Activated CD4-positive, alpha-beta T cell treated with anti-CD3 and anti-CD28 coated beads, Interleukin-2, amount 10 ng/mL, durations not matched to agents 7 days and 5 days (primary cell): ENCODE measurements around the gene PIGB. TPM values are rescaled to one million over a fixed set of nuclear protein-coding genes. Genes with fewer than 3 reads are reported as not detected.

Experiments
- CTCF ChIA-PET: fragments of 350-600 bp; sonication (Branson Sonifier 250); formaldehyde crosslinking; loops from one replicate; lab custom pipeline; 2021; ENCODE audit warnings: antibody characterized with exemption; lab: Charles Lee
- POLR2A ChIA-PET: fragments of 350-600 bp; sonication (Branson Sonifier 250); formaldehyde crosslinking; loops from one replicate; lab custom pipeline; 2021; ENCODE audit warnings: antibody characterized with exemption; lab: Charles Lee
- DNase-seq: peaks from one replicate; pipeline ENCODE4 v3.0.0-alpha.2; 2020
- H3K27ac Mint-ChIP-seq: one replicate; pipeline ENCODE4 v1.8.0; 2021; ENCODE audit warnings: mild to moderate bottlenecking, moderate library complexity, mixed read lengths
- H3K27me3 Mint-ChIP-seq: one replicate; pipeline ENCODE4 v1.8.0; 2021; ENCODE audit warnings: mixed read lengths
- H3K36me3 Mint-ChIP-seq: one replicate; pipeline ENCODE4 v1.8.0; 2021; ENCODE audit warnings: low read depth, mixed read lengths
- H3K4me1 Mint-ChIP-seq: one replicate; pipeline ENCODE4 v1.8.0; 2021; ENCODE audit warnings: mixed read lengths
- H3K4me3 Mint-ChIP-seq: one replicate; pipeline ENCODE4 v1.8.0; 2021; ENCODE audit warnings: mild to moderate bottlenecking, moderate library complexity, mixed read lengths
- H3K9me3 Mint-ChIP-seq: one replicate; pipeline ENCODE4 v1.8.0; 2021; ENCODE audit warnings: mixed read lengths
- total RNA-seq, 2 experiments: library from RNA; stranded (reverse); gene quantifications; one replicate each; pipeline ENCODE4 v1.2.3, GENCODE V29; 2021

The PIGB gene
- total RNA-seq, 2 experiments from 2014 or later, result 22.2 to 23.4 TPM

DNA sequence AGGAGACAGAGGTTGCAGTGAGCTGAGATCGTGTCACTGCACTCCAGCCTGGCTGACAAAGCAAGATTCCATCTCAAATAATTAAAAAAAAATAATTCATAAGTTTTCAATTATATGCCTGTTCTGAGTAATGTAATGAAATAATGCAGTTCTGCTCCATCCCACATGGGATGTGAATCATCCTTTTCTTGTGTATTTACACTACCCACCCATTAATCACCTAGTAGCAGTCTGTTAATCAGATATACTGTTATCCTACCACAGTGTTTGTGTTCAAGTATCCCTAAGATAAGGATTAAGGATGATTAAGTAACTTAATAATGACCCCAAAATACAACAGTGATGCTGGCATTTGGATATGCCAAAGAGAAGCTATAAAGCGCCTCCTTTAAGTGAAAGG, 38.8 kb downstream of the PIGB start:
- POLR2A ChIA-PET, result no interaction called here
- H3K27me3 Mint-ChIP-seq, result no peaks in the 10 kb centered on the region

GRCh38 chr15:55358471-55358870, 39.4 kb downstream of the PIGB start:
- CTCF ChIA-PET, result no interaction called here
- no peak for DNase-seq
- POLR2A ChIA-PET, result no interaction called here
- Mint-ChIP-seq H3K27ac (no peak overlapping the region), H3K36me3 (peaks cover 12% of the 10 kb centered on the region), H3K27me3 (no peaks in the 10 kb centered on the region), H3K4me1 (no peaks in the 10 kb centered on the region), H3K9me3 (no peaks in the 10 kb centered on the region), H3K4me3 (no peak overlapping the region)

More for the DNA sequence above, 38.8 kb downstream of the PIGB start:
- Mint-ChIP-seq H3K4me1 (no peaks in the 10 kb centered on the region), H3K36me3 (peaks cover 12% of the 10 kb centered on the region), H3K27ac (no peak overlapping the region), H3K4me3 (no peak overlapping the region), H3K9me3 (no peaks in the 10 kb centered on the region)
- CTCF ChIA-PET, result no interaction called here
- no peak for DNase-seq

- H3K9me3 Mint-ChIP-seq, result no peaks in the 10 kb centered on the region
- H3K27me3 Mint-ChIP-seq, result no peaks in the 10 kb centered on the region
- ChIA-PET CTCF (no interaction called here), POLR2A (no interaction called here)
- no peak overlapping the region for H3K27ac Mint-ChIP-seq
- H3K4me1 Mint-ChIP-seq, result no peaks in the 10 kb centered on the region
- H3K36me3 Mint-ChIP-seq, result peaks cover 10% of the 10 kb centered on the region
- no peak overlapping the region for H3K4me3 Mint-ChIP-seq
- no peak for DNase-seq
Observed at GRCh38 chr15:55360256-55360655, 41.2 kb downstream of the PIGB start.

- Mint-ChIP-seq H3K27ac (no peak overlapping the region), H3K36me3 (peaks cover 9% of the 10 kb centered on the region), H3K27me3 (no peaks in the 10 kb centered on the region), H3K9me3 (no peaks in the 10 kb centered on the region), H3K4me3 (no peak overlapping the region), H3K4me1 (no peaks in the 10 kb centered on the region)
- POLR2A ChIA-PET, result no interaction called here
- CTCF ChIA-PET, result interaction anchor here (0.9 kb wide), 1 partner anchor 20 kb away, joined by 3 read pairs; no protein-coding TSS in a partner anchor
- DNase-seq, result no peak
Observed at GRCh38 chr15:55361048-55361447, 42.0 kb downstream of the PIGB start.

GRCh38 chr15:55362641-55363040, 43.6 kb downstream of the PIGB start:
- H3K27me3 Mint-ChIP-seq, result no peaks in the 10 kb centered on the region
- no peaks in the 10 kb centered on the region for H3K4me1 Mint-ChIP-seq
- no peak overlapping the region for H3K27ac Mint-ChIP-seq
- ChIA-PET CTCF (no interaction called here), POLR2A (no interaction called here)
- H3K36me3 Mint-ChIP-seq, result no peaks in the 10 kb centered on the region
- H3K9me3 Mint-ChIP-seq, result no peaks in the 10 kb centered on the region
- H3K4me3 Mint-ChIP-seq, result no peak overlapping the region
- DNase-seq, result no peak

- ChIA-PET POLR2A (no interaction called here), CTCF (no interaction called here)
- H3K27ac Mint-ChIP-seq, result no peak overlapping the region
- H3K27me3 Mint-ChIP-seq, result no peaks in the 10 kb centered on the region
- H3K4me3 Mint-ChIP-seq, result no peak overlapping the region
- no peaks in the 10 kb centered on the region for H3K9me3 Mint-ChIP-seq
- H3K4me1 Mint-ChIP-seq, result no peaks in the 10 kb centered on the region
- H3K36me3 Mint-ChIP-seq, result no peaks in the 10 kb centered on the region
- no peak for DNase-seq
Observed at GRCh38 chr15:55366981-55367380, 48.0 kb downstream of the PIGB start.

DNA sequence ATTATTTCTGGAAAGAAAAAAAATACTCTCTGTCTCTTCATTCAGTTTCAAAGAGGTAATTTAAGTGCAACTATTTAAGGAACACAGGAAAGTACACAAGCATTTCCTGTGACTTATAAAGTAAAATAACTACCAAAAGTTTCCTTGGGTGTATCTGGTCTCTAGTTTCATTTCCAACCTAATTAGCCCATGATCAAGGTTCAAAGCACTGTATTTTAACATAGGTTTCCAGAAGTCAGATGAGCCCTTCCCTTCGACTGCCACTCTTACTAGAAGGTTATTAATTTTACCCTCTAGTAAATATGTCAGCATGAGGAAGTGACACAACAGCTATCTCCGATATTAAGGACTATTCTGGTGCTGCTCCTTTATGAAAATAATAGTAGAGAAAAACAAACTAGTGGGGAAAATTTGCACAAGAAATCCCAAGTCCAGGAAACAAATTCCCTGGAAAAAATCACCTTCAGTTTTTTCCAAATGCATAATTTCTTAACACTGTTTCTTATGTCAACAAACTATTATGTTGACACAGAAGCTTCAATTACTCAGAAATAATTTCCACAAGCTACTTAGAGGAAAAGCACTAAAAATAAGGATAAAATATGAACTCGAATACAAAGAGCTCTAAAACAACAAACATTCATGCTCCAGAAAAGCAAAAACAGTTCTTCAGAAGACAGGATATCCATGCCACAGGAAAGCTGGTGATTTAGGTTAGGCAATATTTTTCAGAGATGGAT, 53.8 kb downstream of the PIGB start:
- Mint-ChIP-seq H3K27me3 (no peaks in the 10 kb centered on the region), H3K27ac (no peak overlapping the region), H3K4me1 (peaks cover 9% of the 10 kb centered on the region), H3K36me3 (no peaks in the 10 kb centered on the region), H3K4me3 (no peak overlapping the region), H3K9me3 (no peaks in the 10 kb centered on the region)
- ChIA-PET POLR2A (no interaction called here), CTCF (no interaction called here)
- DNase-seq, result no peak

DNA sequence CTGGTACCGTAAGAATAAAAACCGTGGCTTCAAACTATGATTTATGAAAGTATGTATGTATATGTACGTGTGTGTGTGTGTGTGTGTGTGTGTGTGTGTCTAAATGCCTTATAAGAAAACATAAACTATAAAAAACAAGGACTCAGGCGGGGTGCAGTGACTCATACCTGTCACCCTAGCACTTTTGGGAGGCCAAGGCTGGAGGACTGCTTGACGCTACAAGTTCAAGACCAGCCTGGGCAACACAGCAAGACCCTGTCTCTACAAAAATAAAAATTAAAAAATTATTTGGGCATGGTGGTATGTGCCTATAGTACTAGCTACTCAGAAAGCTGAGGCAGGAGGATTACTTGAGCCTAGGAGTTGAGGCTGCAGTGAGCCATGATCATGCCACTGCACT, 60.1 kb downstream of the PIGB start:
- no peak for DNase-seq
- POLR2A ChIA-PET, result no interaction called here

GRCh38 chr15:55381595-55381994, 62.6 kb downstream of the PIGB start:
- H3K4me3 Mint-ChIP-seq, result no peak overlapping the region
- CTCF ChIA-PET, result interaction anchor here (0.6 to 1.4 kb wide), 3 partner anchors 20 to 56 kb away, joined by 3 to 4 read pairs (median 3); no protein-coding TSS in a partner anchor
- no peak for DNase-seq
- no peaks in the 10 kb centered on the region for H3K4me1 Mint-ChIP-seq
- H3K27ac Mint-ChIP-seq, result no peak overlapping the region
- POLR2A ChIA-PET, result no interaction called here
- no peaks in the 10 kb centered on the region for H3K9me3 Mint-ChIP-seq
- H3K27me3 Mint-ChIP-seq, result no peaks in the 10 kb centered on the region
- H3K36me3 Mint-ChIP-seq, result peaks cover 1% of the 10 kb centered on the region

More for the DNA sequence above, 60.1 kb downstream of the PIGB start:
- no peak overlapping the region for H3K4me3 Mint-ChIP-seq
- peaks cover 1% of the 10 kb centered on the region for H3K36me3 Mint-ChIP-seq
- H3K27me3 Mint-ChIP-seq, result no peaks in the 10 kb centered on the region
- no peaks in the 10 kb centered on the region for H3K9me3 Mint-ChIP-seq
- peak overlapping the region; percentile 46 for H3K27ac Mint-ChIP-seq
- CTCF ChIA-PET, result no interaction called here
- no peaks in the 10 kb centered on the region for H3K4me1 Mint-ChIP-seq

- H3K4me3 Mint-ChIP-seq, result no peak overlapping the region
- no peak overlapping the region for H3K27ac Mint-ChIP-seq
- DNase-seq, result no peak
- CTCF ChIA-PET, result interaction anchor here (1.0 to 1.3 kb wide), 2 partner anchors 14 to 51 kb away, joined by 3 read pairs; no protein-coding TSS in a partner anchor
- H3K9me3 Mint-ChIP-seq, result no peaks in the 10 kb centered on the region
- POLR2A ChIA-PET, result interaction anchor here (0.6 kb wide), 1 partner anchor 28 kb away, joined by 3 read pairs; no protein-coding TSS in a partner anchor
- H3K4me1 Mint-ChIP-seq, result no peaks in the 10 kb centered on the region
- no peaks in the 10 kb centered on the region for H3K27me3 Mint-ChIP-seq
- H3K36me3 Mint-ChIP-seq, result peaks cover 8% of the 10 kb centered on the region
Observed at GRCh38 chr15:55383687-55384086, 64.7 kb downstream of the PIGB start.

DNA sequence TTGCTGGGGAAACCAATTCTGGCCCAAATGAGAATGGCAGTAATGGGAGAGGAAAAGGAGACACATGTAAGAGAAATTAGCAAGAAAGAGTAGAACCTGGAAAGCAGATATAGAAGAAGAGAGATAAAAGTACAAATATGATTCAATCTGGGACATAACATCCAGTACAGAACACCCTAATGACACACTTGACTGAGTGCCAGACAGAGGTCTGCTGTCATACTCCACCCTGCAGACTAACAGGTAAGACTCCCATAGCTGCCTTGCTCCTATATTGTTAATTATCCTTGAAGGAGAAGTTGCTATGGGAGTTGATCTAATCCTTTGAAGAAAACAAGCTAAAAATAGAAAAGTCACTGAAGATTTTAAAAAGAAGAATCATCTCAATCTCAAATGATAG, 68.0 kb downstream of the PIGB start:
- CTCF ChIA-PET, result no interaction called here
- H3K4me1 Mint-ChIP-seq, result peaks cover 6% of the 10 kb centered on the region
- no peaks in the 10 kb centered on the region for H3K9me3 Mint-ChIP-seq
- no peak for DNase-seq
- POLR2A ChIA-PET, result no interaction called here
- H3K36me3 Mint-ChIP-seq, result peaks cover 6% of the 10 kb centered on the region
- H3K27me3 Mint-ChIP-seq, result no peaks in the 10 kb centered on the region
- no peak overlapping the region for H3K4me3 Mint-ChIP-seq
- H3K27ac Mint-ChIP-seq, result no peak overlapping the region

DNA sequence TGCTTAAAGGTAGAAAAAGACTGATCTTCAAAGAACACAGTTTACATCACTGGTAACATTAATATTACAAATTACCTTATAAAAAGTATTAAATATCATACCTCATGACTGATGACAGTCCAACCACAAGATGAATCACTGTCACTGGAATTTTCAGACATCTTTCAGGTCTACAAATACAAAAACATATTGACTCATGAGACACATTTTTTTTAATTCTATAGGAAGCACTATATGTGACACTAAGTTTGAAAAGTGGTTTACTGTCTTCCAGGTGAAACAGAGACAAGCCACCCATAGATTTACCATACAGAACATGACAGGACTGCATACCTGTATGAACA, 70.2 kb downstream of the PIGB start:
- no peak overlapping the region for H3K27ac Mint-ChIP-seq
- H3K27me3 Mint-ChIP-seq, result no peaks in the 10 kb centered on the region
- POLR2A ChIA-PET, result no interaction called here
- CTCF ChIA-PET, result no interaction called here
- H3K4me1 Mint-ChIP-seq, result peaks cover 6% of the 10 kb centered on the region
- no peak overlapping the region for H3K4me3 Mint-ChIP-seq
- peaks cover 6% of the 10 kb centered on the region for H3K36me3 Mint-ChIP-seq
- H3K9me3 Mint-ChIP-seq, result peaks cover 2% of the 10 kb centered on the region
- DNase-seq, result no peak

DNA sequence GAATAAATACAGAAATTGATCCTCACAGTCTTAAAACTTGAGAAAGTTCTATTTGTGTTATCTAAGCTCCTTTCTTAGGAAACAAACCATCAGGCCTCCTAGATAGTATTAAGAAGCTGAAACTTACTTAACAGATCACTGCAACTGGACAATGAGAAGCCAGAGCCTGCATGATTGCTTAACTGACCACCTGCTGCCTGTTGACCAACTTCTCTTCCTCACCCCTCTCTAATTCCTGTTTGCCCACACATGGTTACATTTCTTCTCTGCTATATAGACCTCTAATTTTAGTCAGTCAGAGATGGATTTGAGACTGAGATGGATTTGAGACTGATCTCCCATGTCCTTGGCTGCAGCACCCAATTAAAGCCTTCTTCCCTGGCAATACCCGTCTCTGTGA, 75.7 kb downstream of the PIGB start:
- peaks cover 20% of the 10 kb centered on the region for H3K9me3 Mint-ChIP-seq
- H3K27me3 Mint-ChIP-seq, result no peaks in the 10 kb centered on the region
- POLR2A ChIA-PET, result no interaction called here
- H3K36me3 Mint-ChIP-seq, result peaks cover 10% of the 10 kb centered on the region
- DNase-seq, result no peak
- H3K4me1 Mint-ChIP-seq, result no peaks in the 10 kb centered on the region
- CTCF ChIA-PET, result interaction anchor here (1.5 kb wide), 1 partner anchor 14 kb away, joined by 7 read pairs; the partner anchor contains the start of genes CCPG1 and PIERCE2
- H3K4me3 Mint-ChIP-seq, result no peak overlapping the region
- H3K27ac Mint-ChIP-seq, result no peak overlapping the region

GRCh38 chr15:55398243-55398642, 79.2 kb downstream of the PIGB start:
- POLR2A ChIA-PET, result no interaction called here
- peaks cover 20% of the 10 kb centered on the region for H3K9me3 Mint-ChIP-seq
- no peak overlapping the region for H3K27ac Mint-ChIP-seq
- H3K4me1 Mint-ChIP-seq, result peaks cover 11% of the 10 kb centered on the region
- CTCF ChIA-PET, result no interaction called here
- H3K4me3 Mint-ChIP-seq, result no peak overlapping the region
- no peaks in the 10 kb centered on the region for H3K27me3 Mint-ChIP-seq
- no peak for DNase-seq
- peaks cover 12% of the 10 kb centered on the region for H3K36me3 Mint-ChIP-seq
